Left renal cortex interstitium (tissue), 4 donors: ENCODE measurements around the gene HIGD1C. TPM values are rescaled to one million over a fixed set of nuclear protein-coding genes. Genes with fewer than 3 reads are reported as not detected.
"Not testable (repeated sequence)": the region's sequence is repeated elsewhere in the genome, so short reads cannot be mapped to it uniquely, and the experiment has no call there.

Experiments used
- DNase-seq, 4 donors: peaks; one replicate each; pipeline ENCODE4 v3.0.0-alpha.2; 2013; ENCODE audit warnings: low read depth in 4 of 4, low spot score in 2 of 4, missing footprints in 1 of 4
- polyA plus RNA-seq, 4 donors: library from polyadenylated mRNA; unstranded; fragments of 120-200 nt; gene quantifications; one replicate each; pipeline ENCODE4 v1.2.1, GENCODE V29; 2013; ENCODE audit not compliant: insufficient read length in 4 of 4

Gene HIGD1C
- under 1 TPM in 1 of 4 donors, not detected in 3; 0.43 TPM for polyA plus RNA-seq

GRCh38 chr12:50952510-50952909 lies at the start of gene HIGD1C:
Gene HIGD1C, plus strand, starts transcription at chr12:50952544. Its CDS starts 1,455 bp downstream, at chr12:50953999.
- DNase-seq, result no peak

GRCh38 chr12:50908479-50908878 lies 43.9 kb upstream of the HIGD1C start:
- not testable (repeated sequence) for DNase-seq

GRCh38 chr12:50912361-50912760 lies 40.0 kb upstream of the HIGD1C start:
- not testable (repeated sequence) for DNase-seq

GRCh38 chr12:50913224-50913623 lies 39.1 kb upstream of the HIGD1C start:
- DNase-seq, result no peak

GRCh38 chr12:50914872-50915484 lies 37.4 kb upstream of the HIGD1C start:
- DNase-seq, result no peak

- DNase-seq, result no peak
Measured at GRCh38 chr12:50916292-50916691, 36.1 kb upstream of the HIGD1C start.

GRCh38 chr12:50918584-50919316 lies 33.6 kb upstream of the HIGD1C start:
- DNase-seq, result no peak

GRCh38 chr12:50922820-50923219 lies 29.5 kb upstream of the HIGD1C start:
- DNase-seq, result no peak

- no peak for DNase-seq
Measured at GRCh38 chr12:50923361-50924130, 28.8 kb upstream of the HIGD1C start.

- peak in 1 of 4 donors; percentile 28 for DNase-seq
Measured at GRCh38 chr12:50924131-50924438, 28.3 kb upstream of the HIGD1C start.

- DNase-seq, result peak; percentile 69 to 84 (median 75)
Measured at GRCh38 chr12:50924439-50925341, 27.7 kb upstream of the HIGD1C start.

- no peak for DNase-seq
Measured at GRCh38 chr12:50925342-50925651, 27.0 kb upstream of the HIGD1C start.

GRCh38 chr12:50925920-50926319 lies 26.4 kb upstream of the HIGD1C start:
- no peak for DNase-seq

- DNase-seq, result no peak
Measured at GRCh38 chr12:50926415-50926814, 25.9 kb upstream of the HIGD1C start.

- not testable (repeated sequence) for DNase-seq
Measured at GRCh38 chr12:50926932-50927331, 25.4 kb upstream of the HIGD1C start.

GRCh38 chr12:50927356-50927755 lies 25.0 kb upstream of the HIGD1C start:
- DNase-seq, result no peak

- no peak for DNase-seq
Measured at GRCh38 chr12:50927766-50928224, 24.5 kb upstream of the HIGD1C start.

GRCh38 chr12:50928392-50928791 lies 24.0 kb upstream of the HIGD1C start:
- no peak for DNase-seq

GRCh38 chr12:50929831-50930230 lies 22.5 kb upstream of the HIGD1C start:
- DNase-seq, result no peak

- DNase-seq, result not testable (repeated sequence)
Measured at GRCh38 chr12:50930477-50930876, 21.9 kb upstream of the HIGD1C start.
